SK-N-SH treated with all-trans-retinoic acid at 6 μM for 48 hours (cell line): Measurements from ENCODE around the gene EIF5AL1.
A peak's percentile ranks its signal among the peaks of the same experiment; 100 is the strongest.

Source experiments
- ATAC-seq: fragments of 200-7000 bp; cut with Tn5 transposase; 3 replicates; pipeline ENCODE4 v1.9.1; 2020; ENCODE audit warnings: mild to moderate bottlenecking, moderate library complexity
- ARNTL ChIP-seq: fragments of 450-650 bp; formaldehyde crosslinking; IDR thresholded peaks from 2 replicates; pipeline ENCODE4 v1.5.0; 2020; ENCODE audit warnings: low read depth, mild to moderate bottlenecking, moderate library complexity, borderline replicate concordance
- BACH2 ChIP-seq: fragments of 250-450 bp; sonication (Bioruptor Pico); IDR thresholded peaks from 2 replicates; pipeline ENCODE4 v1.9.0; 2021; ENCODE audit warnings: mild to moderate bottlenecking, borderline replicate concordance
- CREB5 ChIP-seq: fragments of 250-450 bp; sonication (Bioruptor Pico); IDR thresholded peaks from 2 replicates; pipeline ENCODE4 v1.5.1; 2020; ENCODE audit warnings: low read depth, mild to moderate bottlenecking, moderate library complexity
- CSDC2 ChIP-seq: fragments of 250-450 bp; sonication (Bioruptor Pico); IDR thresholded peaks from 2 replicates; pipeline ENCODE4 v1.5.0; 2020; ENCODE audit warnings: mild to moderate bottlenecking, moderate library complexity
- CSRNP3 ChIP-seq: fragments of 250-450 bp; sonication (Bioruptor Pico); IDR thresholded peaks from 2 replicates; pipeline ENCODE4 v1.5.1; 2021; ENCODE audit warnings: mild to moderate bottlenecking, moderate library complexity
- ESRRG ChIP-seq: fragments of 250-450 bp; sonication (Bioruptor Pico); IDR thresholded peaks from 2 replicates; pipeline ENCODE4 v1.6.1; 2021; ENCODE audit warnings: mild to moderate bottlenecking
- GLIS3 ChIP-seq: fragments of 250-450 bp; sonication (Bioruptor Pico); IDR thresholded peaks from 2 replicates; pipeline ENCODE4 v1.5.0; 2020; ENCODE audit warnings: mild to moderate bottlenecking, moderate library complexity
- ISL1 ChIP-seq: fragments of 250-450 bp; sonication (Bioruptor Pico); IDR thresholded peaks from 2 replicates; pipeline ENCODE4 v2.1.2; 2022; ENCODE audit warnings: mild to moderate bottlenecking, moderate library complexity
- OSR1 ChIP-seq: fragments of 250-450 bp; sonication (Bioruptor Pico); IDR thresholded peaks from 2 replicates; pipeline ENCODE4 v1.8.0; 2022; ENCODE audit warnings: moderate library complexity, mild to moderate bottlenecking, inconsistent platforms
- PATZ1 ChIP-seq: fragments of 250-450 bp; sonication (Bioruptor Pico); IDR thresholded peaks from 2 replicates; pipeline ENCODE4 v1.8.0; 2020; ENCODE audit warnings: mild to moderate bottlenecking, moderate library complexity, borderline replicate concordance
- PPARA ChIP-seq: fragments of 250-450 bp; sonication (Bioruptor Pico); IDR thresholded peaks from 2 replicates; pipeline ENCODE4 v1.5.0; 2020; ENCODE audit warnings: mild to moderate bottlenecking, borderline replicate concordance
- RARB ChIP-seq: fragments of 250-450 bp; sonication (Bioruptor Pico); IDR thresholded peaks from 2 replicates; pipeline ENCODE4 v1.8.0; 2021; ENCODE audit warnings: mild to moderate bottlenecking, moderate library complexity
- SNAI2 ChIP-seq: fragments of 250-450 bp; sonication (Bioruptor Pico); IDR thresholded peaks from 2 replicates; pipeline ENCODE4 v1.5.0; 2020; ENCODE audit warnings: mild to moderate bottlenecking, moderate library complexity
- TCF4 ChIP-seq: fragments of 250-450 bp; sonication (Bioruptor Pico); IDR thresholded peaks from 2 replicates; pipeline ENCODE4 v1.8.0; 2021; ENCODE audit warnings: mild to moderate bottlenecking, moderate library complexity, borderline replicate concordance
- TOX ChIP-seq: fragments of 250-450 bp; sonication (Bioruptor Pico); IDR thresholded peaks from 2 replicates; pipeline ENCODE4 v1.8.0; 2021; ENCODE audit warnings: mild to moderate bottlenecking, moderate library complexity, borderline replicate concordance
- ZC3H10 ChIP-seq: fragments of 250-450 bp; sonication (Bioruptor Pico); IDR thresholded peaks from 2 replicates; pipeline ENCODE4 v1.5.1; 2021; ENCODE audit warnings: mild to moderate bottlenecking, moderate library complexity
- ZFP30 ChIP-seq: fragments of 450-650 bp; formaldehyde crosslinking; IDR thresholded peaks from 2 replicates; pipeline ENCODE4 v1.5.0; 2022; ENCODE audit warnings: mild to moderate bottlenecking, moderate library complexity
- ZNF565 ChIP-seq: fragments of 450-650 bp; formaldehyde crosslinking; conservative IDR thresholded peaks from 2 replicates; pipeline ENCODE4 v1.5.0; 2020; ENCODE audit warnings: low read depth, mild to moderate bottlenecking, moderate library complexity
- ZNF70 ChIP-seq: fragments of 450-650 bp; formaldehyde crosslinking; IDR thresholded peaks from 2 replicates; pipeline ENCODE4 v1.5.0; 2020; ENCODE audit warnings: mild to moderate bottlenecking, moderate library complexity
- ZNF8 ChIP-seq: fragments of 450-650 bp; formaldehyde crosslinking; IDR thresholded peaks from 2 replicates; pipeline ENCODE4 v1.5.0; 2020; ENCODE audit warnings: mild to moderate bottlenecking, moderate library complexity
- TF ChIP-seq, protein P1 (sequence below): fragments of 250-450 bp; sonication (Bioruptor Pico); IDR thresholded peaks from 2 replicates; pipeline ENCODE4 v1.5.0; 2020; ENCODE audit warnings: mild to moderate bottlenecking, moderate library complexity
- TF ChIP-seq, protein P2 (sequence below): fragments of 250-450 bp; sonication (Bioruptor Pico); IDR thresholded peaks from 2 replicates; pipeline ENCODE4 v1.8.0; 2021; ENCODE audit warnings: low read depth, mild to moderate bottlenecking, moderate library complexity, borderline replicate concordance

EIF5AL1 gene

DNA sequence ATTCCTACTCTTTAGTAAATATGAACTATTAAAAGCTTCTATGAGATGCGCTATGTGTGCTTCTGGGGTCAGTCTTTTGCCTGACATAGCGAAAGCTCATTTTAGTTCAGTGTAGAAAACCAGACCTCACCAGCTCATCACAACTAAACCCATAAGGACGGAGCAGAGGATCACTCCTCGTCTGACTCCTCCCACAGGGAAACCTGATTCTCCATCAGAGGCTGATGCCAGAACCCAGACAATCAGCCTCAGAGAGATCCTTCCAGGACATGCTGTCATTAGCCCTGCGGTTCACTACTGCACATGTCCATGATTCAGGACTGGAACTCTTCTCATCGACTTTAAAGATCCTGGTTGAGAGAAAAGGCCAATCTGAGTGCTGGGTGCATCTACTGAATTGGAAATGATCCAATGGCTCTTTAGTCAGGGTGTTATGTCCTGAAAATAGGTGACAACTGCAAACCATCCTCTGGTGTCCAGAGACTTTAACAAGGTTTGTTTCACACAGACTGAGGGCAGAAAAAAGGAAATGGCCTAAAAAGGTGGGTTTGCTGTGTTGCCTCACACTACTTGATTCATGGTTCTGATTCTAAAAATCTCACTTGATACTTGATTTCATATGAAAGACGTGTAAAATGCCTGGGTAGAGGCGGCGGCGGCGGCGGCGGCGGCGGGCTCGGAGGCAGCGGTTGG is at the start of gene EIF5AL1:
Gene EIF5AL1, plus strand, starts transcription at position 643 of the 693 bp plus-strand sequence. CDS start 117 bp downstream, outside the sequence.
- ATAC-seq: peak; percentile 27; the same call in 1 of the 3 replicates

- TF ChIP-seq TOX (CRISPR knock-in tag): no peak
- TF ChIP-seq ESRRG (CRISPR knock-in tag): no peak
- no peak for TF ChIP-seq ZC3H10 (CRISPR knock-in tag)
- TF ChIP-seq ZFP30 (CRISPR knock-in tag): no peak
- TF ChIP-seq, protein P1, sequence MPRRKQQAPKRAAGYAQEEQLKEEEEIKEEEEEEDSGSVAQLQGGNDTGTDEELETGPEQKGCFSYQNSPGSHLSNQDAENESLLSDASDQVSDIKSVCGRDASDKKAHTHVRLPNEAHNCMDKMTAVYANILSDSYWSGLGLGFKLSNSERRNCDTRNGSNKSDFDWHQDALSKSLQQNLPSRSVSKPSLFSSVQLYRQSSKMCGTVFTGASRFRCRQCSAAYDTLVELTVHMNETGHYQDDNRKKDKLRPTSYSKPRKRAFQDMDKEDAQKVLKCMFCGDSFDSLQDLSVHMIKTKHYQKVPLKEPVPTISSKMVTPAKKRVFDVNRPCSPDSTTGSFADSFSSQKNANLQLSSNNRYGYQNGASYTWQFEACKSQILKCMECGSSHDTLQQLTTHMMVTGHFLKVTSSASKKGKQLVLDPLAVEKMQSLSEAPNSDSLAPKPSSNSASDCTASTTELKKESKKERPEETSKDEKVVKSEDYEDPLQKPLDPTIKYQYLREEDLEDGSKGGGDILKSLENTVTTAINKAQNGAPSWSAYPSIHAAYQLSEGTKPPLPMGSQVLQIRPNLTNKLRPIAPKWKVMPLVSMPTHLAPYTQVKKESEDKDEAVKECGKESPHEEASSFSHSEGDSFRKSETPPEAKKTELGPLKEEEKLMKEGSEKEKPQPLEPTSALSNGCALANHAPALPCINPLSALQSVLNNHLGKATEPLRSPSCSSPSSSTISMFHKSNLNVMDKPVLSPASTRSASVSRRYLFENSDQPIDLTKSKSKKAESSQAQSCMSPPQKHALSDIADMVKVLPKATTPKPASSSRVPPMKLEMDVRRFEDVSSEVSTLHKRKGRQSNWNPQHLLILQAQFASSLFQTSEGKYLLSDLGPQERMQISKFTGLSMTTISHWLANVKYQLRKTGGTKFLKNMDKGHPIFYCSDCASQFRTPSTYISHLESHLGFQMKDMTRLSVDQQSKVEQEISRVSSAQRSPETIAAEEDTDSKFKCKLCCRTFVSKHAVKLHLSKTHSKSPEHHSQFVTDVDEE (CRISPR knock-in tag): no peak
- no peak for TF ChIP-seq ZNF565
- TF ChIP-seq ZNF70 (CRISPR knock-in tag): no peak
- TF ChIP-seq BACH2 (CRISPR knock-in tag): no peak
- no peak for TF ChIP-seq ZNF8 (CRISPR knock-in tag)
- TF ChIP-seq OSR1 (CRISPR knock-in tag): no peak
- no peak for TF ChIP-seq PATZ1 (CRISPR knock-in tag)
- TF ChIP-seq CSDC2 (CRISPR knock-in tag): no peak
- TF ChIP-seq, protein P2, sequence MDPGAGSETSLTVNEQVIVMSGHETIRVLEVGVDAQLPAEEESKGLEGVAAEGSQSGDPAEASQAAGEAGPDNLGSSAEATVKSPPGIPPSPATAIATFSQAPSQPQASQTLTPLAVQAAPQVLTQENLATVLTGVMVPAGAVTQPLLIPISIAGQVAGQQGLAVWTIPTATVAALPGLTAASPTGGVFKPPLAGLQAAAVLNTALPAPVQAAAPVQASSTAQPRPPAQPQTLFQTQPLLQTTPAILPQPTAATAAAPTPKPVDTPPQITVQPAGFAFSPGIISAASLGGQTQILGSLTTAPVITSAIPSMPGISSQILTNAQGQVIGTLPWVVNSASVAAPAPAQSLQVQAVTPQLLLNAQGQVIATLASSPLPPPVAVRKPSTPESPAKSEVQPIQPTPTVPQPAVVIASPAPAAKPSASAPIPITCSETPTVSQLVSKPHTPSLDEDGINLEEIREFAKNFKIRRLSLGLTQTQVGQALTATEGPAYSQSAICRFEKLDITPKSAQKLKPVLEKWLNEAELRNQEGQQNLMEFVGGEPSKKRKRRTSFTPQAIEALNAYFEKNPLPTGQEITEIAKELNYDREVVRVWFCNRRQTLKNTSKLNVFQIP: no peak
- TF ChIP-seq ARNTL: no peak
- no peak for TF ChIP-seq TCF4 (CRISPR knock-in tag)
- no peak for TF ChIP-seq CREB5 (CRISPR knock-in tag)
- no peak for TF ChIP-seq RARB (CRISPR knock-in tag)
- TF ChIP-seq ISL1 (CRISPR knock-in tag): no peak
- TF ChIP-seq CSRNP3 (CRISPR knock-in tag): no peak
- no peak for TF ChIP-seq SNAI2
- ATAC-seq: no peak
Observed at GRCh38 chr10:79463578-79464496, 48.5 kb upstream of the EIF5AL1 start.

GRCh38 chr10:79465341-79465740 is 47.0 kb upstream of the EIF5AL1 start:
- no peak for ATAC-seq
- TF ChIP-seq ZC3H10 (CRISPR knock-in tag) (no peak), ARNTL (no peak), BACH2 (CRISPR knock-in tag) (no peak), TOX (CRISPR knock-in tag) (no peak), CSRNP3 (CRISPR knock-in tag) (no peak), ZNF8 (CRISPR knock-in tag) (no peak), RARB (CRISPR knock-in tag) (no peak), GLIS3 (no peak), SNAI2 (no peak), ZFP30 (CRISPR knock-in tag) (no peak), CSDC2 (CRISPR knock-in tag) (no peak), PPARA (CRISPR knock-in tag) (no peak)
- TF ChIP-seq, protein P1 (CRISPR knock-in tag): no peak
